ENCODE data around the gene EN2.

GRCh38 chr7:155469311-155470185 lies 11.6 kb downstream of the EN2 start:
- TF ChIP-seq CTCF (IDR thresholded peaks at IDR 0.05) (no peak), REST (IDR thresholded peaks at IDR 0.05; ENCODE audit: insufficient read depth in 1 of 2, low read depth in 2 of 2, low read length in 1 of 2) (no peak), POLR2AphosphoS5 (IDR thresholded peaks at IDR 0.05; ENCODE audit: low read depth, low read length) (no peak)

Data from Panc1 (cell line).